Kidney epithelial cell (primary cell): ENCODE data around the gene MGST3. TPM values are rescaled to one million over a fixed set of nuclear protein-coding genes. Genes with fewer than 3 reads are reported as not detected.

Experiments used
- DNase-seq: peaks from one replicate; pipeline ENCODE4 v3.0.0-alpha.2; 2010; ENCODE audit warnings: low read depth
- H3K27me3 ChIP-seq: 2 replicates; pipeline ENCODE4 v1.6.0; 2011; ENCODE audit warnings: low read length; ENCODE audit not compliant: control insufficient read depth, insufficient read depth
- H3K36me3 ChIP-seq: 2 replicates; pipeline ENCODE4 v1.5.1; 2011; ENCODE audit warnings: low read length; ENCODE audit not compliant: control insufficient read depth, insufficient read depth
- H3K4me3 ChIP-seq: 2 replicates; pipeline ENCODE4 v1.5.1; 2011; ENCODE audit warnings: low read depth, mild to moderate bottlenecking, control low read depth, low read length
- total RNA-seq: library from RNA; depleted of rRNA; stranded (reverse); fragments of >200 nt; gene quantifications from 2 replicates; pipeline ENCODE4 v1.2.3, GENCODE V29; 2015
- TF ChIP-seq, protein P1 (sequence below): IDR thresholded peaks from 2 replicates; pipeline ENCODE4 v1.5.1; 2011; ENCODE audit warnings: mild to moderate bottlenecking, moderate library complexity, low read length, control low read depth, inconsistent platforms; ENCODE audit not compliant: insufficient read depth, poor library complexity, severe bottlenecking

Gene MGST3
- total RNA-seq, 1 donor from 2014 or later, result 122 TPM

DNA sequence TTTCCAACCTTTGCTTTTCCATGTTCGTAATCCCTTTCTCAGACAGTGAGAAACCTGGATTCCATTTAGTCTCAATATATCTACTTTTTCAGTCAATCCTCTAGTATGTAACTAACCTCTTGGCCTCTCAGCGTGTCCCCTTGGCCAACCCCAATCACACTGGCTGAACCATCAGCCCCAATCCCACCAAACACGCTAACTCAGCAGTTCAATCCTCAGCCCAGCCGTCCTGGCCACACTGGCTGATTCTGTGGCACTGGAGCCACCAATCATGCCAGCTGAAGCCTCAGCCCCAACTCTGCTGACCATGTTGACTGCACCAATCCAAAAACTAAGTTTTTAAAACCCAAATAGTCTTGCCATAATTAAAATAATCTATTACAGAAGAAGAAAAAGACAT, 6.6 kb upstream of the MGST3 start:
- Histone ChIP-seq H3K27me3 (no peaks in the 10 kb centered on the region), H3K4me3 (no peak overlapping the region), H3K36me3 (no peaks in the 10 kb centered on the region)
- DNase-seq, result no peak
- TF ChIP-seq, protein P1, sequence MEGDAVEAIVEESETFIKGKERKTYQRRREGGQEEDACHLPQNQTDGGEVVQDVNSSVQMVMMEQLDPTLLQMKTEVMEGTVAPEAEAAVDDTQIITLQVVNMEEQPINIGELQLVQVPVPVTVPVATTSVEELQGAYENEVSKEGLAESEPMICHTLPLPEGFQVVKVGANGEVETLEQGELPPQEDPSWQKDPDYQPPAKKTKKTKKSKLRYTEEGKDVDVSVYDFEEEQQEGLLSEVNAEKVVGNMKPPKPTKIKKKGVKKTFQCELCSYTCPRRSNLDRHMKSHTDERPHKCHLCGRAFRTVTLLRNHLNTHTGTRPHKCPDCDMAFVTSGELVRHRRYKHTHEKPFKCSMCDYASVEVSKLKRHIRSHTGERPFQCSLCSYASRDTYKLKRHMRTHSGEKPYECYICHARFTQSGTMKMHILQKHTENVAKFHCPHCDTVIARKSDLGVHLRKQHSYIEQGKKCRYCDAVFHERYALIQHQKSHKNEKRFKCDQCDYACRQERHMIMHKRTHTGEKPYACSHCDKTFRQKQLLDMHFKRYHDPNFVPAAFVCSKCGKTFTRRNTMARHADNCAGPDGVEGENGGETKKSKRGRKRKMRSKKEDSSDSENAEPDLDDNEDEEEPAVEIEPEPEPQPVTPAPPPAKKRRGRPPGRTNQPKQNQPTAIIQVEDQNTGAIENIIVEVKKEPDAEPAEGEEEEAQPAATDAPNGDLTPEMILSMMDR, result no peak

DNA sequence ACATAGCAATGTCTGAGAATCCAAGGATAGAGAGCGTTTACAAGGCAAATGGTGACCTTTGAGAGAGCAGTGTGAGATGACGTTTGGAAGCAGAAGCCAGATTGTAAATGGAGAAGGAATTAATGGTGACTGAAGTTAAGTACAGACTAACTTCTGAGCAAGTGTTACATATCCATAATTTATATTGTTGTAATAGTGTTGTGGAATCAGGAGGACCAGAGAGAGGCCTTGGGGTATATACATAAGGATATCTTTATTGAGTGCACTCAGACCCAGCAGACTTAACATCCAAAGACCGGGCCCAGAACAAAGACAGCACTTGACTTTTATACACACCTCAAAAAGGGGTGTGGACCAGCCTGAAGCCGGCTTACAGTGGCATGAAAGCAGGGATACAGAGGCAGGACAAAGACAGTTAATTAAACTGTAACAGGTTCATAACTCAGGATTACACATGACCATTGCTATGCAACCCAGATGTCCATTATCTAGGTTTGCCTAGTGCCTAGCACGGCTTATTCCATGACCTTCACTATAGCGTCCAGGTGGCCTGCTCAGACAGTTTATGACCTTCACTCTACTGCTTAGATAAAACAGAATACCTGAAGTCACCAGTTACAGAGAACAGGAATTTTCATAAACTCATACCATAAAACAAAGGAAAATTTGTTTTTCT, 2.7 kb upstream of the MGST3 start:
- Histone ChIP-seq H3K36me3 (no peaks in the 10 kb centered on the region), H3K27me3 (no peaks in the 10 kb centered on the region), H3K4me3 (no peak overlapping the region)
- TF ChIP-seq, protein P1, result no peak
- no peak for DNase-seq

- TF ChIP-seq, protein P1, result no peak
- Histone ChIP-seq H3K27me3 (no peaks in the 10 kb centered on the region), H3K36me3 (no peaks in the 10 kb centered on the region), H3K4me3 (no peak overlapping the region)
- no peak for DNase-seq
Observed at GRCh38 chr1:165629151-165629550, 1.9 kb upstream of the MGST3 start.

GRCh38 chr1:165629848-165630628, 996 bp upstream of the MGST3 start:
- TF ChIP-seq, protein P1, result no peak
- DNase-seq, result no peak
- Histone ChIP-seq H3K27me3 (no peaks in the 10 kb centered on the region), H3K36me3 (no peaks in the 10 kb centered on the region), H3K4me3 (peak overlapping the region; percentile 99)

GRCh38 chr1:165631342-165632151, 513 bp downstream of the MGST3 start:
- Histone ChIP-seq H3K27me3 (no peaks in the 10 kb centered on the region), H3K4me3 (peak overlapping the region; percentile 99), H3K36me3 (no peaks in the 10 kb centered on the region)
- TF ChIP-seq, protein P1, result peak; percentile 17
- peak; percentile 60 for DNase-seq
